UCSD-AML1 (cell line): ENCODE data around the gene FBXL17.

Source experiments
- DNase-seq: peaks from one replicate; lab custom pipeline; 2025; ENCODE audit not compliant: unreplicated experiment; lab: John Stamatoyannopoulos, UW

The FBXL17 gene

DNA sequence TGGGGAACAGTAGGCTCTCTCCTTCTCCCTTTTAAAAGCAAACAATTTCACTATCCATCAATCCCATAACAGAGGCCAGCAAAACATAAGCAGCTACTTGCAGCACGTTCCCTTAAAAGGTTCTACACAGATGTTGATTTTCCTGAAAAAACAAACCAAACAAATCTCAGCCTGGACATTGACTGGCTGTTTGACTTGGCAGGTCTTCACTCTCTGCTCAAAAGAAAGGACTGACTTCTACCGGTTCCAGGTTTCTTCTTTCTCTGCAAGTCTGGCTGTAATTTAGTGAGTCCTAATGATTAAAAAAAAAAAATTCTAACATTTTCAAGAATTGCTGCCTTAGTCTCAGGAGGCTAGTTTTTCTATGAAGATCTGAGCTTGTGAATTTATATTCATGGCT is 508.0 kb downstream of the FBXL17 start:
- DNase-seq = no peak

DNA sequence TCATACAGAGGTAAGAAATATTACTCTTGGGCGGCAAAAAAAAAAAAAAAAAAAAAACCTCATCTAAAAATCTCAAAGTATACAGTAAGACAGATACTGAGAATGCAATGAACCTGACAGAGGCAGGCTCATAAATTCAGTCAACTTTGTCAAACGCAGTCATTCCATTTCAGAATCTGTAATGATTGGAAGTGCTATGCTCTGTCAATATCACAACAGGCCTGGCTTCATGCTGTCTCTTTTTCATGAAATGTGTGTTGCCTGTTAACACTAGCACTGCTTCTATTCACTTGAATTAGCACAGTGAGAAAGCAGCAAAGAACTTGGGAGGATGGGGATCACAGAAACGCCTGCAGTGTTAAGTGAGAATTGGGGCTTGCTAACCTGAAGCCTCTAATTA is 510.9 kb downstream of the FBXL17 start:
- no peak for DNase-seq

GRCh38 chr5:107869438-107870115 is 512.3 kb downstream of the FBXL17 start:
- DNase-seq = no peak

- no peak for DNase-seq
Observed at GRCh38 chr5:107868650-107869409, 513.1 kb downstream of the FBXL17 start.

GRCh38 chr5:107867266-107867665 is 514.6 kb downstream of the FBXL17 start:
- no peak for DNase-seq

DNA sequence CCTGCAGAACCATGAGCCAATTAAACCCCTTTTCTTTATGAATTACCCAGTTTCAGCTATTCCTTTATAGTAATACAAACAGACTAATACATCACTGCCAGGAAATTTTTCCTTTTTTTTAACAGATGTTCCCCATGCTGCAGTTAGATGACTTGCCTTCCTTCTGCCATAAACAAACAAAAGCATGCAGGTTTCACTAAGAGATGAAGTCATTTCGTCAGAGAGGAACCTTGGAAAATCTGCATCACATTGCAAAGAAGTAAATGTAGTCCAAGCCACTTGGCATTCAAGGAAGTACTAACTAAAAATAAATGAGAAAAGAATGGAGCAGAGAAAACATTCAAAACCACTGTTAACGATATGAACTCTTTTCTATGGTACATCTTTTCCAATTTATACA is 517.1 kb downstream of the FBXL17 start:
- DNase-seq = no peak

DNA sequence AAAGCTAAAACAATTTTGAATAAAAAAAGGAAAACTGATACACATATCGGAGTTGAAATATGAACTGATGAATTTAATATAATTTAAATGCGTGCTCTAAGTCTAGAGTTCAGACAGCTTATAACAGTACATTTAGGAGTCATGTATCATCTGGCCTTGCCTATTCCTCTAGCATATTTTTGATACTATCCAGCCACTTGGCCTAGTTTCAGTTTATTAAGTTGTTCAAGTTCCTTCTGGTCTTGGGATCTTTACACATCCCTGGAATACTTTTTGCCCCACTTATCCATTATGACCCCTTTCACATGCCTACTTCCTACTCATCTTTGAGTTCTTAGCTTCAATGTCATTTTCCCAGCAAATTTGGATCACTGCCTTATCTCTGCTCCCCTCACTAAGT is 518.8 kb downstream of the FBXL17 start:
- no peak for DNase-seq

DNA sequence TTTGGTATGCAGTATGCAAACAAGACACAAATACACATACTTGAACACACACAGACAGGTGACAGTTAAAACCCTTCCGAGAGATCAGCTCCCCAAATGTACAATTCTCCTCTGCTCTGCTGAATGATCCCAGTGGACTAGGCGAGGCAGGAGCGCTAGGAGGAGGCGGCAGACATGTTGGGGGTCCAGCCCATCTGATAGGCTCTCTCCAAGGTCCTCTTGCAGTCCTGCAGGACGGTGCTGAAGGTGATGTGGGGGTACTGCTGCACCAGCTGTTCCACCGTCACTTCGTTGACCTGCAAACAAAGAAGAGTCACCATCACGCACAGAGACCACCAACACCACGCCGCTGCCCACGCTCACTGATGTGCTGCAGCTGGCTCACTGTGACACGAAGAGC is 520.3 kb downstream of the FBXL17 start:
- no peak for DNase-seq

- no peak for DNase-seq
Observed at GRCh38 chr5:107860044-107860443, 521.9 kb downstream of the FBXL17 start.

GRCh38 chr5:107858788-107859187 is 523.1 kb downstream of the FBXL17 start:
- DNase-seq = no peak

GRCh38 chr5:107858324-107858723 is 523.6 kb downstream of the FBXL17 start:
- DNase-seq = no peak

- no peak for DNase-seq
Observed at GRCh38 chr5:107857785-107858184, 524.1 kb downstream of the FBXL17 start.

DNA sequence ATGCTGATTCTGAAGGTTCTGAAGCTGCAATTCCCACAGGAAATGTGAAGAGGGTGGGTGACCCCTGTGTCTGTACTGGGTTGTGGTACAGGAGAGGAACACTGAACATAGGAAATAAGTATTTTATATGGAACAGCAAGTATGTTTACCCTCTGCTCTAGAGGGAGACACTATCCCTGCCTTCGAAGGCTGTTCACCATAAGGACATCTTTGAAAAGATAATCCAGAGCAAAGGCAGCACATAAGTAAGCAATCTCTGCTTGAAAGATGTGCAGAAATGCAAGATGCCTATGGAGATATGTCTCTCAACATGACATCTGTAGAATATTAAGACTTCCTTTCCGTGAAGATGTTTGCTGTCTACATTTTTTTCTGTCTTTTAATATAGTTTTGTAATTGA is 526.7 kb downstream of the FBXL17 start:
- DNase-seq = no peak

DNA sequence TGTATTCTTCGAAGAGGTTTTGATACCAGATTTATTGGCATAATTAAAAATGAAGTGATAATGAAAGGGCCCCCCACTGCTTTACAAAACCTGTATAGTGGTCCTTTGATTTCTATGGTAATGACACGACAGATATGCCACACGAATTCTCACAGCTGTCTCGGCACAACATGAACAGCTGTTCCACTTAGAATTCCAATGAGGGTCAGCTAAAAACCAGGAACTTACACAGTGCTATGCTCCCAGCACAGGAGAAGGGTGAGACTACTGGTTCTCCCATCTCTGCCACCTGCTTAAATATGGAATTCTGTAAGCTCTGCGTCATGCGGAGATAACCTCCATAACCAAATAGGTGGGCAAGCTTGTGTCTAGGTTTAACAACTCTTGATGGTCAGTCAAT is 528.2 kb downstream of the FBXL17 start:
- no peak for DNase-seq

- no peak for DNase-seq
Observed at GRCh38 chr5:107853031-107853430, 528.9 kb downstream of the FBXL17 start.

- no peak for DNase-seq
Observed at GRCh38 chr5:107849118-107849517, 532.8 kb downstream of the FBXL17 start.

- no peak for DNase-seq
Observed at GRCh38 chr5:107840592-107840991, 541.3 kb downstream of the FBXL17 start.

DNA sequence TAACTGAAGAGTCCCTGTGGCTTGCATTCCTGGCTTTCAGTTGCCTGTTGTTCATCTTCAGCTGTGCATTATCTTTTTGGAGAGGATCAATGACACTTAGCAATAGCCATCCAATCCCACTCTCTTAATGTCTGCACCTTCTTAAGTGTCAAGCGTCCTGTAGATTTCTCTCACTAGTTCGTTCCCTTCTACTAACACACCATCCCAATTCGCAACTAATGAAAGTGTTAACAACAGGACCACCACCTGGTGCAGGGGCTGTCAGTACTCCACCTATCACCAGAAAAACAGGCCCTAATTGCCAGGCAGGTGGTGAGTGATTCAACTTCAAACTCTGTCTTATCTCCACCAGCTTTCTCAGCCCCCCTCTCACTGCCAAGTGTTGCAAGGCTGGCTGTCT is 541.7 kb downstream of the FBXL17 start:
- no peak for DNase-seq

- DNase-seq = no peak
Observed at GRCh38 chr5:107835096-107835495, 546.8 kb downstream of the FBXL17 start.

- DNase-seq = no peak
Observed at GRCh38 chr5:107832746-107833145, 549.2 kb downstream of the FBXL17 start.

DNA sequence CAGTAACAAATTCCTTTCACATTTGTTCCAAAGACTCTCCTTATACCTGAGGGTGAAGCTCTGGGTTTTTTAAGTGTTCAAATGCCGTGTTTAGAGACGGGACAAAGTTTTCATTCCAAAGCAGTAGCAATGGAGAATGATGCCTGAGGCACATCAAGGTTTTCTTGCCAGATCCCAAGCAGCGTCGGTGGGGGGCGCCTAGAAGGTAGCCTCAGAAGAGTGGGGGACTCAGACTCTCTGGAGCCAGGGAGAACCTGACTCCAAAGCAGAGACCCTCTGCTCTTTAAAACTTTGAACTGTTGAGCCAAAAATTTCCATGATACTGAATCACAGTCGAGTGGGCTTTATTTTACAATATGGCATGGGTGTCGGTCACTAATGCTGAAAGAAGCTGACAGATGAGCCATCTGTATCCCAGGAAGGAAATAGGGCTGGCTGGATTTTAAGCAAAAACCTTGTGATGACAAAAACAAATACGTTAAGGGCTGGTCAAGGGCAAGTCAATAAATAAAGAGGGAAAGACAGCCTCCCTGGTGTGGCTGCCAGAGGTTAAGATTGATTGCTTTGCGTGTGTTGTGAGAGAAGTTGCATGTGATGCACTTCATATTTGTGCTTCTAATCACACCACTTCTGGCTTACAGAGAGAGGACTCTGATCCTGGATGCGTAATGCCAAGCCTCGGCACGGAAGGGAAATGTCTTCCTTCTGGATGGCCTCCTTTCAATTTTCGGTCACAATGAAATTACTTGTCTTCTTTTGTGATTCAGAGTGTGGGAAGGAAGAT is 550.1 kb downstream of the FBXL17 start:
- no peak for DNase-seq

DNA sequence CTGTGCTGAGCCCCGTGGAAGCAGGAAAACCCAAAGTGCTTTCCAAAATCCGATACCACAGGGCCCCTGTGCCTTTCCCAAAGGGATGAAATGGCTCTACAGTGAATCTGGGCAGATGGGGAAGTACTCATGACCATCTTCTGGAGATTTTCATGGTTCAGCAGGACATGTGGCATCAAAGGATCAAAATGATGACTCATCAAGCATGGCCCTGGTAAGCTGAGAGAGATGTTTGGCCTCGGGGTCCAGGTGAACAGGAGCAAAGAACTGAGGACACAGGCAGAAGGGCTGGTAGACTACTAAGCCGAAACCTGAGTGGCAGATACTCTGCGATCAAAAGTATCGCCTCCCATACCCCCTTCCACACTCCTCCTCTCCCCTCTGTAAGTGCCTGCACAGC is 551.1 kb downstream of the FBXL17 start:
- DNase-seq = no peak
